GM23248 (cell line): ENCODE data around the gene F10.

ENCODE experiments used
- EZH2 ChIP-seq: fragments of 200-600 bp; sonication (generic); IDR thresholded peaks from 2 replicates; pipeline ENCODE4 v1.6.1; 2018; ENCODE audit warnings: antibody characterized with exemption, mild to moderate bottlenecking; ENCODE audit not compliant: insufficient read depth, poor library complexity, severe bottlenecking
- EZH2phosphoT487 ChIP-seq: fragments of 200-600 bp; sonication (generic); IDR thresholded peaks from 2 replicates; pipeline ENCODE4 v1.6.1; 2018; ENCODE audit warnings: antibody characterized with exemption, moderate library complexity, mild to moderate bottlenecking, low read depth; ENCODE audit not compliant: insufficient read depth

GRCh38 chr13:113091211-113091771, 31.3 kb upstream of the F10 start:
- TF ChIP-seq EZH2 (no peak), EZH2phosphoT487 (no peak)
